Neural cell (in vitro differentiated cells): Measurements from ENCODE around the gene RUNX3. TPM values are rescaled to one million over a fixed set of nuclear protein-coding genes. Genes with fewer than 3 reads are reported as not detected.

Experiments
- H2AFZ ChIP-seq: fragments of 200-600, 300-800 bp; sonication (generic), shearing (Covaris generic); 2 replicates; pipeline ENCODE4 v1.6.0; 2014; ENCODE audit warnings: low read depth, mild to moderate bottlenecking, antibody characterized with exemption, low read length, moderate library complexity
- H3F3A ChIP-seq: fragments of 200-600 bp; shearing (Covaris generic); 2 replicates; pipeline ENCODE4 v1.6.1; 2016; ENCODE audit warnings: mild to moderate bottlenecking, moderate library complexity, mixed read lengths, antibody characterized with exemption, low read length; ENCODE audit not compliant: insufficient read depth, poor library complexity, severe bottlenecking
- H3K27ac ChIP-seq: fragments of 200-600, 300-800 bp; sonication (generic), shearing (Covaris generic); 2 replicates; pipeline ENCODE4 v1.5.1; 2014; ENCODE audit warnings: mild to moderate bottlenecking, low read length, moderate library complexity
- H3K27me3 ChIP-seq: fragments of 300-800, 200-600 bp; sonication (generic), shearing (Covaris generic); 2 replicates; pipeline ENCODE4 v1.6.0; 2014; ENCODE audit warnings: mild to moderate bottlenecking, low read depth, low read length, moderate library complexity; ENCODE audit not compliant: insufficient read depth
- H3K36me3 ChIP-seq: fragments of 300-800, 200-600 bp; sonication (generic), shearing (Covaris generic); 2 replicates; pipeline ENCODE4 v1.5.1; 2014; ENCODE audit warnings: mild to moderate bottlenecking, antibody characterized with exemption, low read length, moderate library complexity; ENCODE audit not compliant: insufficient read depth
- H3K4me2 ChIP-seq: fragments of 300-800, 200-600 bp; sonication (generic), shearing (Covaris generic); 2 replicates; pipeline ENCODE4 v1.6.0; 2014; ENCODE audit warnings: mild to moderate bottlenecking, low read length
- H3K4me3 ChIP-seq: fragments of 300-800, 200-600 bp; sonication (generic), shearing (Covaris generic); 2 replicates; pipeline ENCODE4 v1.5.1; 2014; ENCODE audit warnings: mild to moderate bottlenecking, low read length, moderate library complexity
- H3K79me2 ChIP-seq: fragments of 200-600 bp; shearing (Covaris generic); replicated peaks from 2 replicates; pipeline ENCODE4 v1.6.0; 2014; ENCODE audit warnings: mild to moderate bottlenecking, low read length, moderate library complexity; ENCODE audit not compliant: insufficient read depth
- H3K9ac ChIP-seq: fragments of 300-800, 200-600 bp; sonication (generic), shearing (Covaris generic); 2 replicates; pipeline ENCODE4 v1.6.1; 2016; ENCODE audit warnings: mild to moderate bottlenecking, low read length, mixed read lengths
- H3K9me2 ChIP-seq: fragments of 200-600 bp; shearing (Covaris generic); 2 replicates; pipeline ENCODE4 v1.6.1; 2016; ENCODE audit warnings: mild to moderate bottlenecking, low read length, mixed read lengths; ENCODE audit not compliant: insufficient read depth
- H3K9me3 ChIP-seq: fragments of 200-600, 300-800 bp; sonication (generic), shearing (Covaris generic); 2 replicates; pipeline ENCODE4 v1.6.1; 2016; ENCODE audit warnings: mild to moderate bottlenecking, mixed run types, low read length, moderate library complexity, mixed read lengths
- H4K20me1 ChIP-seq: fragments of 200-600 bp; shearing (Covaris generic); 2 replicates; pipeline ENCODE4 v1.6.1; 2016; ENCODE audit warnings: mild to moderate bottlenecking, mixed run types; ENCODE audit not compliant: insufficient read depth
- EP300 ChIP-seq: fragments of 450-650 bp; conservative IDR thresholded peaks from 2 replicates; pipeline ENCODE4 v1.6.1; 2014; ENCODE audit warnings: antibody characterized with exemption, mild to moderate bottlenecking, moderate library complexity; ENCODE audit not compliant: poor library complexity, severe bottlenecking
- EZH2 ChIP-seq: fragments of 200-600, 300-800 bp; shearing (Covaris generic), sonication (generic); IDR thresholded peaks from 2 replicates; pipeline ENCODE4 v1.6.1; 2014; ENCODE audit warnings: antibody characterized with exemption, low read length, borderline replicate concordance, mild to moderate bottlenecking; ENCODE audit not compliant: insufficient read depth, poor library complexity, severe bottlenecking
- MXI1 ChIP-seq: fragments of 450-650 bp; conservative IDR thresholded peaks from 2 replicates; pipeline ENCODE4 v1.6.1; 2014; ENCODE audit warnings: antibody characterized with exemption, mild to moderate bottlenecking; ENCODE audit not compliant: poor library complexity, severe bottlenecking
- POLR2AphosphoS5 ChIP-seq: IDR thresholded peaks from 2 replicates; pipeline ENCODE4 v1.6.1; 2012
- RAD21 ChIP-seq: fragments of 450-650 bp; conservative IDR thresholded peaks from 2 replicates; pipeline ENCODE4 v1.6.1; 2014; ENCODE audit warnings: antibody characterized with exemption, mild to moderate bottlenecking, moderate library complexity
- SMC3 ChIP-seq: fragments of 450-650 bp; conservative IDR thresholded peaks from 2 replicates; pipeline ENCODE4 v1.6.1; 2014; ENCODE audit warnings: antibody characterized with exemption, mild to moderate bottlenecking, moderate library complexity; ENCODE audit not compliant: poor library complexity
- TAF1 ChIP-seq: IDR thresholded peaks from 2 replicates; pipeline ENCODE4 v1.6.1; 2012; ENCODE audit warnings: low read depth
- polyA plus RNA-seq: library from polyadenylated mRNA; depleted of rRNA; stranded (reverse); fragments of >200 nt; gene quantifications from 2 replicates; pipeline ENCODE4 v1.2.3, GENCODE V29; 2014
- TF ChIP-seq, protein P1 (sequence below): IDR thresholded peaks from 2 replicates; pipeline ENCODE4 v1.6.1; 2012; ENCODE audit warnings: borderline replicate concordance
- TF ChIP-seq, protein P2 (sequence below): fragments of 450-650 bp; IDR thresholded peaks from 2 replicates; pipeline ENCODE4 v1.5.1; 2014; ENCODE audit warnings: antibody characterized with exemption, mild to moderate bottlenecking, moderate library complexity; ENCODE audit not compliant: poor library complexity, severe bottlenecking

The RUNX3 gene
- polyA plus RNA-seq, 1 donor from 2014 or later, result not detected

DNA sequence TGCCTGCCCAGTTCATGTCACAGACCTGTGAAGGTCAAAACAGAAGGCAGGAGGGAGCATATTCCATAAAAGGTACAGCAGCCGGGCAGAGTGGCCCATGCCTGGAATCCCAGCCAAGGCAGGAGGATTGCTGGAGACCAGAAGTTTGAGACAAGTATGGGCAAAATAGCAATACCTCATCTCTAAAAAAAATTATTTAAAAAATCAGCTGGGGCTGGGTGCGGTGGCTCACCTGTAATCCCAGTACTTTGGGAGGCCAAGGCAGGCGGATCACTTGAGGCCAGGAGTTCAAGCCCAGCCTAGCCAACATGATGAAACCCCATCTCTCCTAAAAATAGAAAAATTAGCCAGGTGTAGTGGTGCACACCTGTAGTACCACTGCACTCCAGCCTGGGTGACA lies 64.5 kb downstream of the RUNX3 start:
- Histone ChIP-seq H3K9ac (no peak overlapping the region), H3F3A (no peaks in the 10 kb centered on the region), H3K9me3 (no peaks in the 10 kb centered on the region), H3K4me3 (no peak overlapping the region), H3K36me3 (no peaks in the 10 kb centered on the region), H2AFZ (no peak overlapping the region), H3K4me2 (no peak overlapping the region), H3K27me3 (no peaks in the 10 kb centered on the region), H3K9me2 (no peaks in the 10 kb centered on the region), H3K27ac (no peak overlapping the region), H3K79me2 (no peaks in the 10 kb centered on the region), H4K20me1 (no peaks in the 10 kb centered on the region)
- TF ChIP-seq TAF1 (no peak), EZH2 (no peak), MXI1 (no peak), EP300 (no peak)
- TF ChIP-seq, protein P1, sequence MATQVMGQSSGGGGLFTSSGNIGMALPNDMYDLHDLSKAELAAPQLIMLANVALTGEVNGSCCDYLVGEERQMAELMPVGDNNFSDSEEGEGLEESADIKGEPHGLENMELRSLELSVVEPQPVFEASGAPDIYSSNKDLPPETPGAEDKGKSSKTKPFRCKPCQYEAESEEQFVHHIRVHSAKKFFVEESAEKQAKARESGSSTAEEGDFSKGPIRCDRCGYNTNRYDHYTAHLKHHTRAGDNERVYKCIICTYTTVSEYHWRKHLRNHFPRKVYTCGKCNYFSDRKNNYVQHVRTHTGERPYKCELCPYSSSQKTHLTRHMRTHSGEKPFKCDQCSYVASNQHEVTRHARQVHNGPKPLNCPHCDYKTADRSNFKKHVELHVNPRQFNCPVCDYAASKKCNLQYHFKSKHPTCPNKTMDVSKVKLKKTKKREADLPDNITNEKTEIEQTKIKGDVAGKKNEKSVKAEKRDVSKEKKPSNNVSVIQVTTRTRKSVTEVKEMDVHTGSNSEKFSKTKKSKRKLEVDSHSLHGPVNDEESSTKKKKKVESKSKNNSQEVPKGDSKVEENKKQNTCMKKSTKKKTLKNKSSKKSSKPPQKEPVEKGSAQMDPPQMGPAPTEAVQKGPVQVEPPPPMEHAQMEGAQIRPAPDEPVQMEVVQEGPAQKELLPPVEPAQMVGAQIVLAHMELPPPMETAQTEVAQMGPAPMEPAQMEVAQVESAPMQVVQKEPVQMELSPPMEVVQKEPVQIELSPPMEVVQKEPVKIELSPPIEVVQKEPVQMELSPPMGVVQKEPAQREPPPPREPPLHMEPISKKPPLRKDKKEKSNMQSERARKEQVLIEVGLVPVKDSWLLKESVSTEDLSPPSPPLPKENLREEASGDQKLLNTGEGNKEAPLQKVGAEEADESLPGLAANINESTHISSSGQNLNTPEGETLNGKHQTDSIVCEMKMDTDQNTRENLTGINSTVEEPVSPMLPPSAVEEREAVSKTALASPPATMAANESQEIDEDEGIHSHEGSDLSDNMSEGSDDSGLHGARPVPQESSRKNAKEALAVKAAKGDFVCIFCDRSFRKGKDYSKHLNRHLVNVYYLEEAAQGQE, result no peak

DNA sequence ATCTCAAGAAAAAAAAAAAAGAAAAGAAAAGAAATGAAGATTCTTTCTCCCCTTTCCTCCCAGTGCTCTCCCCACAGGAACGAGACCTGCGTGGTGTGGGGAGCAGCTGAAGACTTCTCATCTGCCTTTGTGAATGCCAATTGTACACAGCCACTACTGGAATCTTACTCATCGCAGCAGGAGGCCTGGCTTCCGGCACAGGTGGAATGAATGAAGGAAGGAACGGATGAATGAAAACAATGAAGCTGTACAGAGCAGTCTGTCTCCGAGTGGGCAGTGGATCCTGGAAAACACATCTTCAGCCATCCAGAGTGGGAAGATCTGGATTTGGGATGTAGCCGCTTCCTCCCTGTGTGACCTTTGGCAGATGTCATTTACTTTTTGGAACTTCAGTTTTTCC lies 64.9 kb downstream of the RUNX3 start:
- Histone ChIP-seq H3K36me3 (no peaks in the 10 kb centered on the region), H3F3A (no peaks in the 10 kb centered on the region), H3K4me2 (no peak overlapping the region), H2AFZ (no peak overlapping the region), H3K9ac (no peak overlapping the region), H3K27ac (no peak overlapping the region), H3K9me2 (no peaks in the 10 kb centered on the region), H3K79me2 (no peaks in the 10 kb centered on the region), H3K4me3 (no peak overlapping the region), H4K20me1 (no peaks in the 10 kb centered on the region), H3K9me3 (no peaks in the 10 kb centered on the region), H3K27me3 (no peaks in the 10 kb centered on the region)
- TF ChIP-seq, protein P2, sequence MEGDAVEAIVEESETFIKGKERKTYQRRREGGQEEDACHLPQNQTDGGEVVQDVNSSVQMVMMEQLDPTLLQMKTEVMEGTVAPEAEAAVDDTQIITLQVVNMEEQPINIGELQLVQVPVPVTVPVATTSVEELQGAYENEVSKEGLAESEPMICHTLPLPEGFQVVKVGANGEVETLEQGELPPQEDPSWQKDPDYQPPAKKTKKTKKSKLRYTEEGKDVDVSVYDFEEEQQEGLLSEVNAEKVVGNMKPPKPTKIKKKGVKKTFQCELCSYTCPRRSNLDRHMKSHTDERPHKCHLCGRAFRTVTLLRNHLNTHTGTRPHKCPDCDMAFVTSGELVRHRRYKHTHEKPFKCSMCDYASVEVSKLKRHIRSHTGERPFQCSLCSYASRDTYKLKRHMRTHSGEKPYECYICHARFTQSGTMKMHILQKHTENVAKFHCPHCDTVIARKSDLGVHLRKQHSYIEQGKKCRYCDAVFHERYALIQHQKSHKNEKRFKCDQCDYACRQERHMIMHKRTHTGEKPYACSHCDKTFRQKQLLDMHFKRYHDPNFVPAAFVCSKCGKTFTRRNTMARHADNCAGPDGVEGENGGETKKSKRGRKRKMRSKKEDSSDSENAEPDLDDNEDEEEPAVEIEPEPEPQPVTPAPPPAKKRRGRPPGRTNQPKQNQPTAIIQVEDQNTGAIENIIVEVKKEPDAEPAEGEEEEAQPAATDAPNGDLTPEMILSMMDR, result no peak
- TF ChIP-seq MXI1, result no peak
- no peak for TF ChIP-seq POLR2AphosphoS5
- no peak for TF ChIP-seq TAF1
- no peak for TF ChIP-seq RAD21
- no peak for TF ChIP-seq SMC3
- TF ChIP-seq, protein P1, result no peak
- TF ChIP-seq EZH2, result no peak
- TF ChIP-seq EP300, result no peak
